ENCODE measurements around the gene WBP1L.

WBP1L gene

GRCh38 chr10:102801496-102801895 lies 57.7 kb downstream of the WBP1L start:
- DNase-seq (ENCODE audit: low read depth in 1 of 2, low spot score in 1 of 2) = no peak
- no peak for TF ChIP-seq REST (IDR thresholded peaks at IDR 0.05; ENCODE audit: insufficient replicate concordance, low read depth)
- TF ChIP-seq GABPA (IDR thresholded peaks at IDR 0.05; ENCODE audit: low read depth) = no peak
- TF ChIP-seq CTCF (IDR thresholded peaks at IDR 0.05; ENCODE audit: insufficient read depth, low read length) = no peak
- no peak for TF ChIP-seq POLR2AphosphoS5 (IDR thresholded peaks at IDR 0.05; ENCODE audit: low read depth)
- no peak for TF ChIP-seq SPI1 (IDR thresholded peaks at IDR 0.05; ENCODE audit: borderline replicate concordance, low read depth)
- Histone ChIP-seq H3K4me3 (replicated peaks; ENCODE audit: insufficient read depth, low read length) (no peak overlapping the region), H3K27ac (replicated peaks) (no peak overlapping the region), H3K27me3 (ENCODE audit: insufficient read depth, poor library complexity, severe bottlenecking) (no peaks in the 10 kb centered on the region)

GRCh38 chr10:102801978-102802377 lies 58.2 kb downstream of the WBP1L start:
- peak in 1 of 2 experiments; percentile 24 for DNase-seq (ENCODE audit: low read depth in 1 of 2, low spot score in 1 of 2)
- Histone ChIP-seq H3K27me3 (ENCODE audit: insufficient read depth, poor library complexity, severe bottlenecking) (no peaks in the 10 kb centered on the region), H3K27ac (replicated peaks) (no peak overlapping the region), H3K4me3 (replicated peaks; ENCODE audit: insufficient read depth, low read length) (no peak overlapping the region)
- TF ChIP-seq SPI1 (IDR thresholded peaks at IDR 0.05; ENCODE audit: borderline replicate concordance, low read depth) = no peak
- no peak for TF ChIP-seq CTCF (IDR thresholded peaks at IDR 0.05; ENCODE audit: insufficient read depth, low read length)
- no peak for TF ChIP-seq REST (IDR thresholded peaks at IDR 0.05; ENCODE audit: insufficient replicate concordance, low read depth)
- no peak for TF ChIP-seq GABPA (IDR thresholded peaks at IDR 0.05; ENCODE audit: low read depth)
- no peak for TF ChIP-seq POLR2AphosphoS5 (IDR thresholded peaks at IDR 0.05; ENCODE audit: low read depth)

GRCh38 chr10:102802920-102803534 lies 59.3 kb downstream of the WBP1L start:
- no peak for DNase-seq (ENCODE audit: low read depth in 1 of 2, low spot score in 1 of 2)
- TF ChIP-seq REST (IDR thresholded peaks at IDR 0.05; ENCODE audit: insufficient replicate concordance, low read depth) (no peak), POLR2AphosphoS5 (IDR thresholded peaks at IDR 0.05; ENCODE audit: low read depth) (no peak), SPI1 (IDR thresholded peaks at IDR 0.05; ENCODE audit: borderline replicate concordance, low read depth) (no peak), CTCF (IDR thresholded peaks at IDR 0.05; ENCODE audit: insufficient read depth, low read length) (no peak), GABPA (IDR thresholded peaks at IDR 0.05; ENCODE audit: low read depth) (no peak)
- H3K27ac ChIP-seq (replicated peaks) = no peak overlapping the region

More at GRCh38 chr10:102802920-102803534, 59.3 kb downstream of the WBP1L start:
- Histone ChIP-seq H3K27me3 (ENCODE audit: insufficient read depth, poor library complexity, severe bottlenecking) (no peaks in the 10 kb centered on the region), H3K4me3 (replicated peaks; ENCODE audit: insufficient read depth, low read length) (no peak overlapping the region)

All from HL-60 (cell line).